ENCODE measurements around the gene PCBP3.

- TF ChIP-seq POLR2A (IDR thresholded peaks at IDR 0.05; ENCODE audit: low read depth, low read length) (no peak), POLR2AphosphoS5 (IDR thresholded peaks at IDR 0.05; ENCODE audit: insufficient read depth, low read depth, low read length) (no peak), GATA2 (IDR thresholded peaks at IDR 0.05; ENCODE audit: insufficient read depth, insufficient read length, low read depth, low read length) (no peak), FOS (IDR thresholded peaks at IDR 0.05; ENCODE audit: borderline replicate concordance, insufficient read depth, low read length) (no peak), EZH2 (IDR thresholded peaks at IDR 0.05; ENCODE audit: borderline replicate concordance, low read depth, low read length, severe bottlenecking) (no peak), MAX (IDR thresholded peaks at IDR 0.05; ENCODE audit: insufficient read depth, insufficient read length) (no peak)
- TF ChIP-seq, protein P1, sequence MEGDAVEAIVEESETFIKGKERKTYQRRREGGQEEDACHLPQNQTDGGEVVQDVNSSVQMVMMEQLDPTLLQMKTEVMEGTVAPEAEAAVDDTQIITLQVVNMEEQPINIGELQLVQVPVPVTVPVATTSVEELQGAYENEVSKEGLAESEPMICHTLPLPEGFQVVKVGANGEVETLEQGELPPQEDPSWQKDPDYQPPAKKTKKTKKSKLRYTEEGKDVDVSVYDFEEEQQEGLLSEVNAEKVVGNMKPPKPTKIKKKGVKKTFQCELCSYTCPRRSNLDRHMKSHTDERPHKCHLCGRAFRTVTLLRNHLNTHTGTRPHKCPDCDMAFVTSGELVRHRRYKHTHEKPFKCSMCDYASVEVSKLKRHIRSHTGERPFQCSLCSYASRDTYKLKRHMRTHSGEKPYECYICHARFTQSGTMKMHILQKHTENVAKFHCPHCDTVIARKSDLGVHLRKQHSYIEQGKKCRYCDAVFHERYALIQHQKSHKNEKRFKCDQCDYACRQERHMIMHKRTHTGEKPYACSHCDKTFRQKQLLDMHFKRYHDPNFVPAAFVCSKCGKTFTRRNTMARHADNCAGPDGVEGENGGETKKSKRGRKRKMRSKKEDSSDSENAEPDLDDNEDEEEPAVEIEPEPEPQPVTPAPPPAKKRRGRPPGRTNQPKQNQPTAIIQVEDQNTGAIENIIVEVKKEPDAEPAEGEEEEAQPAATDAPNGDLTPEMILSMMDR (IDR thresholded peaks at IDR 0.05; ENCODE audit: extremely low read depth in 1 of 2, insufficient read depth in 1 of 2, low read depth in 1 of 2, low read length in 2 of 2) = no peak
Observed at GRCh38 chr21:45750936-45751335, 107.4 kb downstream of the PCBP3 start.

Data from endothelial cell of umbilical vein (primary cell).